NCI-H748 treated with DMSO at 0.1 percent for 48 hours (cell line): ENCODE measurements around the gene TBC1D10B.

ENCODE experiments used
- DNase-seq: peaks from one replicate; lab custom pipeline; 2025; lab: John Stamatoyannopoulos, UW

TBC1D10B gene, protein sequence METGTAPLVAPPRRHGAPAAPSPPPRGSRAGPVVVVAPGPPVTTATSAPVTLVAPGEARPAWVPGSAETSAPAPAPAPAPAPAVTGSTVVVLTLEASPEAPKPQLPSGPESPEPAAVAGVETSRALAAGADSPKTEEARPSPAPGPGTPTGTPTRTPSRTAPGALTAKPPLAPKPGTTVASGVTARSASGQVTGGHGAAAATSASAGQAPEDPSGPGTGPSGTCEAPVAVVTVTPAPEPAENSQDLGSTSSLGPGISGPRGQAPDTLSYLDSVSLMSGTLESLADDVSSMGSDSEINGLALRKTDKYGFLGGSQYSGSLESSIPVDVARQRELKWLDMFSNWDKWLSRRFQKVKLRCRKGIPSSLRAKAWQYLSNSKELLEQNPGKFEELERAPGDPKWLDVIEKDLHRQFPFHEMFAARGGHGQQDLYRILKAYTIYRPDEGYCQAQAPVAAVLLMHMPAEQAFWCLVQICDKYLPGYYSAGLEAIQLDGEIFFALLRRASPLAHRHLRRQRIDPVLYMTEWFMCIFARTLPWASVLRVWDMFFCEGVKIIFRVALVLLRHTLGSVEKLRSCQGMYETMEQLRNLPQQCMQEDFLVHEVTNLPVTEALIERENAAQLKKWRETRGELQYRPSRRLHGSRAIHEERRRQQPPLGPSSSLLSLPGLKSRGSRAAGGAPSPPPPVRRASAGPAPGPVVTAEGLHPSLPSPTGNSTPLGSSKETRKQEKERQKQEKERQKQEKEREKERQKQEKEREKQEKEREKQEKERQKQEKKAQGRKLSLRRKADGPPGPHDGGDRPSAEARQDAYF

DNA sequence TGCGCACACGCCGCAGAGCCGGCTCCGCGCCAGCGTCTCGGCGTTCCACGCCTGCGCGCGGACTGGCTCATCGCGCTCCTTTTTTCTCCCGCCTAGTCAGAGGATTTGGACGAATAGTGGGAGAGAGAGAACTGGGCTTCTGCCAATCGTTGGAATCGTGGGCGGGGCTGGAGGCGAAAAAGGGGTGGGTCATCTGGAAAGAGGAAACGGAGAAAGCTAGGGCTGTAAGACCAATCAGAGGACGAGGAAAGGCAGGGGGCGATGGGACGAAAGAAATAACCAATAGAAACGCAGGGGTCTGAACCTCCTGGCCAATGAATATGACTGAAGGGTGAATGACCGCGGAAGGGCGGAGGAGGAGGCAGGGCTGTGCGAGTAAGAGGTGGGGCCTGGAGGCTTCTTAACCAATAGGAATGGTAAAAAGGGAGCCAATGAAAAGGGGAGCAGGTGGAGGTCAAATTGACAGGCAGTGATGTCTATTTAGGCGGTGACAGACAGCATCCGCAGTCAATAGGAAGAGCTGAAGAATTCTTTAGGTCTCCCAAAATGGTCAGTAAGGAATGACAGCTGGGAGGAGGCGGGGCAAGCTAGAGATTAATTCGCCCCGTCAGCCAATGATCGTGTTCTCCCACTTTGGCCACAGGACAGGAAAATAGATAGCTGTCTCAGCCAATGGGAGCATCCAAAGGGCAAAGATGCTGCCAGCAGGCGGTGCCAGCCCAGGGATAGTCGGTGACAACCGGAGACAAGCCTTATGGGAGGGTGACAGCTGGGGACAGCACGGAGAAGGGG lies at the start of gene TBC1D10B:
TBC1D10B (minus strand) TSS at position 39 of the 792 bp plus-strand sequence. CDS start 311 bp downstream, outside the sequence.
- DNase-seq: peak; percentile 98

DNA sequence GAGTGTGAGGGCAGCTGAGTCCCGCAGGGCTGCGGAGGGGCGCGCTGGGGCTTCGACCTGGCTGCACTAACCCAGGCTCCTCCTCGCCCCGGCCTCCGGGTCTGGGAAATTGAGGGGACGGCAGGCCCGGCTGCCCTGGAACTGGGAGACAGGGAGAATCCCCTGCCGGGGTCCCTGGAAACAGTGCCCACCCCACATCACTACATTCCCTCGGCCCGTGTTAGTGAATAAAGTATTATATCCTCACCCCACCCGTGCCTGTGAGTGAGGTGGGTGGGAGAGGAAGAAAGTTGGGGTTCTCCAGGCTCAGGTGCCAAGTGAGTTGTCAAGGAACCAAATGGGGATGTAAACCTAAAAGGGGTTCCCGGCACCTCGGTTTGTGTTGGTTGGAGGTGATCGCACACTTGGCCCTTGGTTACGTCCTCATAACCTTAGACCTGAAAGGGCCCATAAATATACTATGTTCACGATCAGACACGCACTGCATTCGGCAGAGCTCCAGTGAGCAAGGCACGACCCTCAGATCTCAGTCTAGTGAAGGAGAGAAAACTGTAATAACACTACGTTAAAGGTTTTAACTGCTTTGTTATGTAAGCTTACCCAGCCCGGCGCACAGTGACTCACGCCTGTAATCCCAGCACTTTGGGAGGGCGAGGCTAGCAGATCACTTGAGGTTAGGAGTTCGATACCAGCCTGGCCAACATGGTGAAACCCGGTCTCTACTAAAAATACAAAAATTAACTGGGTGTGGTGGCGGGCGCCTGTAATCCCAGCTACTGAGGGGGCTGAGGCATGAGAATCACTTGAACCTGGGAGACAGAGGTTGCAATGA lies 48.3 kb upstream of the TBC1D10B start:
- no peak for DNase-seq

DNA sequence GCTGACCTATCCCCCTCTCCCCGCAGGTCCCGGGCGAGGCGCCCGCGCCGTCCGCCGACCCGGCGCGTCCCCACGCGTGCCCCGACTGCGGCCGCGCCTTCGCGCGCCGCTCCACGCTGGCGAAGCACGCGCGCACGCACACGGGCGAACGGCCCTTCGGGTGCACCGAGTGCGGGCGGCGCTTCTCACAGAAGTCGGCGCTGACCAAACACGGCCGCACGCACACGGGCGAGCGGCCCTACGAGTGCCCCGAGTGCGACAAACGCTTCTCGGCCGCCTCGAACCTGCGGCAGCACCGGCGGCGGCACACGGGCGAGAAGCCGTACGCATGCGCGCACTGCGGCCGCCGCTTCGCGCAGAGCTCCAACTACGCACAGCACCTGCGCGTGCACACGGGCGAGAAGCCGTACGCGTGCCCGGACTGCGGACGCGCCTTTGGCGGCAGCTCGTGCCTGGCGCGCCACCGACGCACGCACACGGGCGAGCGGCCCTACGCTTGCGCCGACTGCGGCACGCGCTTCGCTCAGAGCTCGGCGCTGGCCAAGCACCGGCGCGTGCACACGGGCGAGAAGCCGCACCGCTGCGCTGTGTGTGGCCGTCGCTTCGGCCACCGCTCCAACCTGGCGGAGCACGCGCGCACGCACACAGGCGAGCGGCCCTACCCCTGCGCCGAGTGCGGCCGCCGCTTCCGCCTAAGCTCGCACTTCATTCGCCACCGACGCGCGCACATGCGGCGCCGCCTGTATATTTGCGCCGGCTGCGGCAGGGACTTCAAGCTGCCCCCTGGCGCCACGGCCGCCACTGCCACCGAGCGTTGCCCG lies 47.4 kb upstream of the TBC1D10B start:
- DNase-seq: peak; percentile 58

DNA sequence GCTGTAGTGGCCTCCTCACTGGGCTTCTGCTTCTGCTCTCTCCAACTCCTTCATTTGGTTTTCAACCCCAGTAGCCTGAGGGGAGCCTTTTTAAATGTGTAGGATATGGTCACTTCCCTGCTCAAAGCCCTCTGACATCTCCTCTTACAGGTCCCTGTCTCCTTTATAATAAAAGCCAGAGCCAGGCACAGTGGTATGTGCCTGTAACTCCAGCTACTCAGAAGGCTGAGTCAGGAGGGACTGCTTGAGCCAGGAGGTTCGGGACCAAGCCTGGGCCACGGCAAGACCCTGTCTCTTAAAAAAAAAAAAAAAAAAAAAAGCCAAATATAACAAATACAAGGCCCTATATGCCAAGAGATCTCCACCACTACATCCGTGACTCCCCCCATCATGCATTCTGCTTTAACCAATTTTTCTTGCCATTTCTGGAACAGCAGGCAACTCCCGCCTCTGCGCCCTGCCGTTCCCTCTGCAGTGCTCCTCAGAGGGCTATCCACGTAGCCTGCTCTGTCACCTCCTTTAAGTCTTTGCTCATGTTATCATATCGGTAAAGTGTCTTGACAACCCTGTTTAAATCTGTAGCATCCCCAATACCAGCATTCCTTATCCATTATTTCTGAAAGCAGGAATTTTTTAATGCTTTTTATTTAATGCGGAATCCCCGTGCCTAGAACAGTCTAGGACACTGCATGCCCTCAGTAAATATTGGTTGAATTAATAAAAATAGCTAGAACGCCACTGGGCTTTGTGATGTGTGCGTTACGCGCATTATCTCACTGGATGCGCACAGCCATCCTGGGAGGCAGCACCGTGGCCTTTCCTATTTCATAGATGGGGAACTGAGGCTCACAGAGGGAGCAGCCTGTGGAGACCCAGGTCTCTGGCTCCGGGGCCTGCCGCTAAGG lies 46.6 kb upstream of the TBC1D10B start:
- DNase-seq: no peak

DNA sequence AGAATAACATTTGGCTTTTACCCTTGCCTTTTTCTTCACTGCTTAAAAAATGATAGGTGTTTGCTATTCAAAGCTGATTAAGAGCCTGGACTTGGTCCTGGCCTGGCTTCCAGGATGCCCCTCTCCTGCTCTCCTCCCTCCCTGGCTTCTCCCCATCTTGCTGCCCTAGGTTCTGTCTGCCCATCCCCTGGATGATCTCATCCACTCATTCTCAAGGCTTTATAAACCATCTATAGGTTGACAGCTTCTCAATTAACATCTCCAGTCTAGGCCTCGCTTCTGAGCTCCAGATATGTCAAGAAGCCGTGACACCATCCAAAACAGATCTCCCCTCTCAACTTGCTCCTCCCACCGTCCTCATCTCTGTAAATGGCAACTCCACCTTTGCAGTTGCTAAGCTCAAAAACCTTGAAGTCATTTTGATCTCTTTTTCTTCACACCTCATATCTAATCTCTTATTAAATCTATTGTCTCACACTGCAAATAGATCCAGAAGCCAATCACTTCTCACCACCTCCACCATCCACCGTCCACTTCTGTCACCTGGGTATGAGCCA lies 45.8 kb upstream of the TBC1D10B start:
- DNase-seq: no peak

DNA sequence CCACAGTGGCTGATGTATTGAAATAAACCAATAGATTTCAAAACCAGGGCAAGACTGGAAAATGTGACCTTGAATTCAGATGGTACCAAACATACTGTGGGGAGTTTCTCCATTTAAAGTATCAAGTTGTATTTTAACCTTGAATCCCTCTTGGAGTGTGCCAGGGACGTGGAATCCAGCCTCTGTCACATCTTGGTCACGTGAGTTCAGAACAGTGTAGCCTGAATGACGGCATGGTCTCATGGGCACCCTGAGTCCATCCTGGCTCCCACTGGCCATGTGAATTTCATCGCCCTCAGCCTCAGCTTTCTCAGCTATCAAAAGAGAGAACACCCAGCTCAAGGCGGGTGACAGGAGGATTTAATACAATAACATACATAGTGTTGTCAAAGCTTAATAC lies 43.9 kb upstream of the TBC1D10B start:
- DNase-seq: no peak

DNA sequence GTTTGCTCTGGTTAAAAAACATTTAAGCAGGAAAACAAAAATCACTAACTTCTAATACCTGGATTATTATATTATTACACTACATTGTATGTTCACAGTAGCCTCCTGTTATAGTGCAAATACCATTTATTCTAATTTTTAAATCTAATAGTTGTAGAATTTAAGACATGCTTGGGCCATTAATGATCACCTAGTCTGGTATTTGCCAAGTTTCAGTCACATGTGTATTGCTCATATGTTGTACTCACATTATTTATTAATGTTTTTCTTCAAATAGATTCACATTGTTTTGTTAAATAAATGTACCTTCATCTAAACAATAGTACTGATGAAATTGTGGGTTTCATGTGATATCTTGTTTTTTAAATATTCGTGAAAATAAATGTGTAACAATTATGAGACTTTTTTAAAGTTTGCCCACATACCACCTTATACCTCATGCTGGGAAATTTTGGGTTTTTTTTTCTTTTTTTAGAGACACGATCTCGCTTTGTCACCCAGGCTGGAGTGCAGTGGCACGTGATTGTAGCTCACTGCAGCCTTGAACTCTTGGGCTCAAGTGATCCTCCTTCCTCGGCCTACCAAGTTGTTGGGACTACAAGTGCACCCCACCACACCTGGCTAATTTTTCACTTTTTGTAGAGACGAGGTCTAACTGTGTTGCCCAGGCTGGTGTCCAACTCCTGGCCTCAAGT lies 43.0 kb upstream of the TBC1D10B start:
- DNase-seq: no peak

DNA sequence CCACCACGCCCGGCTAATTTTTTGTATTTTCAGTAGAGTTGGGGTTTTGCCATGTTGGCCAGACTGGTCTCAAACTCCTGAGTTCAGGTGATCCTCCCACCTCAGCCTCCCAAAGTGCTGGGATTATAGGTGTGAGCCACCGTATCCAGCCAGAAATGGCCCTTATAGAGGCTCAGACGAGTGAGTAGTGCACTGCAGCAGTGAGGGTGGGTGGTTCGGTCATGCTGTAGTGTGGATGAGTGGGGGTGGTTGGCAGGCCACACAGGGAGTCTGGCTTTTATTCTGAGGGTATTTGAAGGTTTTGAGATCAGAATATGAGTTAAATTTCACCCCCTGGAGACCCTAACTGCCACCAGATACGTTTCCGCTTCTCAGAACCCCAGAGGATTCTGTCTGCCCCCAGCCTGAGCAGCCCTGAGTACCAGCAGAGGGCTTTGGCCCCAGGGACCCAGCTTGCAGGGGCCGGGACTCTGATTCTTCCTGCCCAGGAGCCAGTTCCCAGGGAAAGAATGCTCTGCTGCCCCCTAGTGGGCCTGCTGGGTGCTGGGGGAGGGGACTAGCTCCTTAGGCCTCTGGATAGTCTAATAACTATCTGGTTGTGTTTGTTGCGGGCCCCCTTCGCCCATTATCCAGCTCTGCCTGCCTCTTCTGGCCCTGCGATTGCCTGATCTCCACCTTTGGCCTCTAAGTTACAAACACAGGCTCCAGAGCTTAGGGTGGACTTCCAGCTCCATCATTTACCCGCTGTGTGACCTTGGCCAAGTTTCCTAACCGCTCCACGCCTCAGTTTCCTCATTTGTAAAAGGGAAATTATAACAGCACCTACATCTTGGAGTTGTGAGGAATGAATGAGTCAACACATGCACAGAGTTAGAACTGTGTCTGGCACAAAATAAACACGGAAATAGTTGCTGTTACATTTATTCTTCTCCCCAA lies 39.1 kb upstream of the TBC1D10B start:
- peak; percentile 66 for DNase-seq

DNA sequence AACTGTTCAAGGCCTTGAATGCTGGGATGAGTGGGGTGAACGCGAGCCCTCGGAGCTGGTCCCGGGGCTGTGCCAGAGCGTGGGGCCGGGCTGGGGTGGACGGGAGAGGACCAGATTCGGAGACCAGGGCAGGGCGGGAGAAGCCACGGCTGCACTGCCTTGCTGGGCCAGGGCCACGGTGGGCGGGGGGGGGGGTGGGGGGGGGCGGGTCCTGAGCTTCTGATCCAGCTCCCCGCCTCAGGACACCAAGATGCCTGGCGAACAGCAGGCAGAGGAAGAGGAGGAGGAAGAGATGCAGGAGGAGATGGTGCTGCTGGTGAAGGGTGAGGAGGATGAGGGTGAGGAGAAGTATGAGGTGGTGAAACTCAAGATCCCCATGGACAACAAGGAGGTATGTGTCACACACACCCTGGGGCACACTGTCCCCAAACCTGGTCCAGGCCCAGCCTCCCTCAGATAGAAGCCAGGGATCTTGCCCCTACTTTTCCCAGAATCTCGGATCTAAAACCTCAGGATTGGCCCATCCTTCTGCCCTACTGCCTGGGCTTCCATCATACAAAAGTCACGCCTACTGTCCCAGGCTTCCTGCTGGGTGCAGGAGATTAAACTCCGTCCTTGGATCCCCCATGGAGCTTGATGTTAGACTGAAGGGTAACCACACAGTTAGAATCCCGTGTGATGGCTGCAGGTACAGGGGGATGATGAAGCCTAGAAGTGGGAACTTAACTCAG lies 37.7 kb upstream of the TBC1D10B start:
- no peak for DNase-seq

DNA sequence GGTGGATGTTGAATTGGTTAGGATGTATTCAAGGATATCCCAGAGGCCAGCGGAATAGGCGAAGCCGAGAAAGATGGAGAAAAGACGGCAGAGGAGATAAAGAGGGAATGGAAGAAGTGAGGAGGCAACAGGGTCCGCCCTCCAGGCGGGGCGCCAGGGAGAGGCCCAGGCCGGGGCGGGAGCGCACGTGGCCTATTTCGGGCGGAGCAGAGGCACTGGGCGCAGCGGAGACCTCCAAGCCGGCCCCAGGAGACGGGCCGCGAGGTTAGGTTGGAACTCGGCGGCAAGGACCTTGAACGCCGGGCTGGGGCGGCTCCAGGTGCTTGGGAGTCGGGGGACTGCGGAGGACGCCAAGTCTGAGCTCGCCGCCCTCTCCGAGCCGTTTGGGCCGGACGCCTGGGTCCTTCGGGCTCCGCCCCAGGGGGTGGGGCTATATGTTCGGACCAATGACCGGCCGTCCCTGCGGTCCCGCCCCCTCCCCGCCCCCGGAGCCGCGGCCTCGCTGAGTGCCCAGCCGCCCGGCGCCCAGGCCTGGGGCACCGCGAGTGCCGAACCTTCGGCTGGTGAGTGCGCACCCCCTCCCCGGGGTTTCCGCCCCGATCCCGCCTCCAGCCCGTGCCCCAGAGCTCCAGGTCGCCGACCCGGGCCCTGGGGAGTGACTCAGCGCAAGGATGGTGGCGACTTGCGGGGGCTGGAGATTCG lies 37.0 kb upstream of the TBC1D10B start, which contains the start of gene ZNF771:
ZNF771 (plus strand) TSS at position 505 of the 702 bp plus-strand sequence. CDS start 448 bp downstream, outside the sequence.
- DNase-seq: peak; percentile 32

DNA sequence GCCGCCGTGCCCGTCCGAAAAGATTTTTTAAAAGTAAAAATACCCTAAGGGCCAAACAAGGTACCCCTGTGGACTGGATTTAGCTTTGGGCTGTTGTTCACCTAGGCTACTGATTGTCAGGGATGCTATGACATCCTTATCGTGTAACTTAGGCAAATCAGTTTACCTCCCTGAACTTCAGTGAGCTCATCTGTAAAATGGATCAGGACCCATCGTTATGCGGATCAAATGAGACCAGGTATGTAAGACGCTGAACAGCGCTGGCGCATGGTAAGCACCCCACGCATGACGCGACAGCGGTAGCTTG lies 36.5 kb upstream of the TBC1D10B start:
- DNase-seq: no peak

DNA sequence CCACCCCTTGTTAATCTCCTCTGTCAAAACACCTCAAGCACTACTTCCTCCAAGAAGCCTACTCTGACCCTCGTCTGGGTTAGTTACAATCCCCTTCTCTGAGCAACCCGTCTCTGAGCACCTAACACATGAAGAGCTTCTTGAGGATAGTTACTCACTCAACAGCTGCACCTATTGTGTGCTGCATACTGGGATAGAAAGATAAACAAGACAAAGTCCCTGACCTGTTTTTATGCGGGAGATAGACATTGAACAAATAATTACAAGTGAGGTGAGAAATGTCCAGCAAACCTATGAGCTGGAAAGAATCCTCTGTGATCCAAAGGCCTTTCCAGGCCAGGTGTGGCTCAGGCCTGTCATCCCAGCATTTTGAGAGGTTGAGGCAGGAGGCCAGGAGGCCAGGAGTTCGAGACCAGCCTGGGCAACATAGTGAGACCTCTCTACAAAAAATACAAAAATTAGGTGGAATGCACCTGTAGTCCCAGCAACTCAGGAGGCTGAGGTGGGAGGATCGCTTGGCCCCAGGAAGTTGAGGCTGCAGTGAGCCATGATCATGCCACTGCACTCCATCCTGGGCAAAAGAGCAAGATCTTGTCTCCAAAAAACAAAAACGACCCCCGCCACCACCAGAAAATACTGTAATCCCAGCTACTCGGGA lies 31.6 kb upstream of the TBC1D10B start:
- no peak for DNase-seq

DNA sequence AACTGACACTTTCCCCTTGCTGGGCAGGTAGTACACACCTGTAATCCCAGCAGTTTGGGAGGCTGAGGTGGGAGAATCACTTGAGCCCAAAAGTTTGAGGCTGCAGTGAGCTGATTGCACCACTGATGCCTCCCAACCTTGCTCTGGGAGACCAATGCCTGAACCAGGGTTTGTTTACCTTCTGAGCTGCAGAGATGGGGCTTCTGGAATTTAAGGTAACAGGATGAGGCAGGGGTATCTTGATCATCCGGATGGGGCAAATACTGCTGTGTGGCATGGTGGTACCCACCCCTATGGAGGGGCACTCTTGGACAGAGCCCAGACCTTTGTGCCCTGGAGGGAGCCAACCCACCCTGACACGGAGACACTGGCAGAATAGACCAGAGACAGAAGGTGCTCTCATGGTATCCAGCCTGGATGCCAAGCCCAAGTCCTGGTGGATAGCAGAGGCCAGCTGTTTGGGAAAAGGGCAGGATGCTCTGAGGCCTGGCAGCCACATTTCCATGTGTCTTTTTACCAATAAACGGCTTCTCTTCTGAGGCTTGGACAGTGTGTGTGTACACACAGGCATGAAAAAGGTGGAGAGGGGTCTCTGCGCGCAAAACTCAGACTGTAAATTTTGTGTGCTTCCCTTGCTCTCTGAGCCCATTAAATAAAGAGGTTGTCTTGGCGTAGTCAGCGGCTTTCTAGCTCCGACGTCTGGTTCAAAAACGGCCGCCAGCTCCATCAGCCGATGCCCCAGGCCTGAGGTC lies 29.3 kb upstream of the TBC1D10B start:
- DNase-seq: no peak

DNA sequence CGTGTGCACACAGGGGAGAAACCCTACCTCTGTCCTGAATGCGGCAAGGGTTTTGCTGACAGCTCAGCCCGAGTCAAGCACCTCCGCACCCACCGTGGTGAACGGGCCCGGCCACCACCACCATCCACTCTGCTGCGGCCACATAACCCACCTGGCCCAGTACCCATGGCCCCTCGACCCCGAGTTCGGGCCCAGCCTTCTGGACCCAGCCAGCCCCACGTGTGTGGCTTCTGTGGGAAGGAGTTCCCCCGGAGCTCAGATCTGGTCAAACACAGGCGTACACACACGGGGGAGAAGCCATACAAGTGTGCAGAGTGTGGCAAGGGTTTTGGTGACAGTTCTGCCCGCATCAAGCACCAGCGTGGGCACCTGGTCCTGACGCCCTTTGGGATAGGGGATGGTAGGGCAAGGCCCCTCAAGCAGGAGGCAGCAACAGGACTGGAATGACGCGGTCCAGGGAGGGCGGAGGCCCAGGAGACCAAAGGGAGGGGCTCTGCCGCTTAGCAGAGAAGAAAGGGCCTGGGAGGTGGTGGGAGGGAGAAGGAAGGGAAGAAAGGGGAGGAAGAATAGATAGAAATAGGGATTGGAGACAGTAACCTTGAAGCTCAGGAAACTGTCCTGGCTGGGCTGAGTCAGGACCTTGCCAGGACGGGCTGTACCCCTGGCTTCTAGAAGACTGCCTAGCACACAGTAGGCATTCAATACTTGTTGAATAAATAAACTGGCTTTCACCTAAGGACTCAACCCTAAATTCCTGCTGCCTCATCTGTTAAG lies 28.6 kb upstream of the TBC1D10B start:
- no peak for DNase-seq
